ENCODE measurements around the gene RNF8. TPM values are rescaled to one million over a fixed set of nuclear protein-coding genes. Genes with fewer than 3 reads are reported as not detected.

RNF8 gene
- total and polyA plus RNA-seq, 9 of the 15 experiments (the other 6 are each of a cell fraction or from before 2014, with no cell fraction given) = 10.6 to 47.0 (median 37.5) TPM

DNA sequence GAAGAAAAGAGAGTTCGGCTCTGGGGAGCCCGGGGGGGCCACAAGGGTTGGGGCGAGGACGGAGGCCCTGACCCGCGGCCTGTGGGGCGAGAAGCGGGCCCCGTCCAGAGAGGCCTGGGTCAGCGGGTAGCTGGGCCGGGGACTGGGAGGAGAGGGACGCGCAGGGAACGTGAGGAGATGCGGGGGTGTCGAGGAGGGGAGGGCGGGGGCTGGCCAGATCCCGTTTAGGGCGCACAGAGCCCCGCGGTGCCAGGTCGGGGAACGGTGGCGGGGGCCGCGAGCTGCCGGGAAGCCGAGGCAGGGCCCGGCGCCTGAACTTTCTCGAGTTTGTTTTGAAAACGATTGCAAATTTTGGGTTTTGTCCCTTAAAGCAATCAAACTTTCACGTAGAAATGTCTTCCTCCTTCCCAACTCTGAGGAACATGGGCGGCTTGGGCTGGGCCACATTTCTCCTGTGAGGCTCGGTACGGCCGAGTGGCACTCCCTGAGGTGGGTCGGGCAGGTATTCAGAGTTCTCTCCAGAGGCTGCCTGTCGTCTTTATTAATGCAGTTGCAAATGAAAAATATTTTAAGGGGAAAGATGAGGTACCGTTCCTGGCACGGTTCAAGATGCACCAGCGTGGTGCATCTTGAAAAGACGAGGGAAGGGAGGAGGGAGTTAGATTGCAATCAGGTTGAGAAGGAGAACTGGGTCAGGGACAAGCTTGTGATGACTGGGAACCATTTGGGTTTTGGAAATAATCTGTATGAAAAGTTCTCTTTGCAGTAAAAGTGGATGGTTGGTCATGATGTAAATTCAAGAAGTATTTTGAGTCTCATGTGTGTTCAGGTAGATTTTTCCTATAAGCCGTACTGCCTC is 972 bp downstream of the RNF8 start (continued):
- TF ChIP-seq BACH1 (tag; IDR thresholded peaks at IDR 0.05) (no peak), ZNF134 (CRISPR knock-in tag; conservative IDR thresholded peaks at IDR 0.05) (no peak), ZNF77 (CRISPR knock-in tag; IDR thresholded peaks at IDR 0.05) (no peak), MCM3 (IDR thresholded peaks at IDR 0.05) (no peak), HMG20B (CRISPR knock-in tag; IDR thresholded peaks at IDR 0.05) (no peak), ZNF668 (CRISPR knock-in tag; IDR thresholded peaks at IDR 0.05) (no peak), ZNF354B (CRISPR knock-in tag; IDR thresholded peaks at IDR 0.05) (no peak), HCFC1 (IDR thresholded peaks at IDR 0.05; ENCODE audit: low read depth, low read length) (no peak)
- TF ChIP-seq, protein P1, sequence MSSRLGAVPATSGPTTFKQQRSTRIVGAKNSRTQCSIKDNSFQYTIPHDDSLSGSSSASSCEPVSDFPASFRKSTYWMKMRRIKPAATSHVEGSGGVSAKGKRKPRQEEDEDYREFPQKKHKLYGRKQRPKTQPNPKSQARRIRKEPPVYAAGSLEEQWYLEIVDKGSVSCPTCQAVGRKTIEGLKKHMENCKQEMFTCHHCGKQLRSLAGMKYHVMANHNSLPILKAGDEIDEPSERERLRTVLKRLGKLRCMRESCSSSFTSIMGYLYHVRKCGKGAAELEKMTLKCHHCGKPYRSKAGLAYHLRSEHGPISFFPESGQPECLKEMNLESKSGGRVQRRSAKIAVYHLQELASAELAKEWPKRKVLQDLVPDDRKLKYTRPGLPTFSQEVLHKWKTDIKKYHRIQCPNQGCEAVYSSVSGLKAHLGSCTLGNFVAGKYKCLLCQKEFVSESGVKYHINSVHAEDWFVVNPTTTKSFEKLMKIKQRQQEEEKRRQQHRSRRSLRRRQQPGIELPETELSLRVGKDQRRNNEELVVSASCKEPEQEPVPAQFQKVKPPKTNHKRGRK (tag; IDR thresholded peaks at IDR 0.05) = peak; percentile 57; the same call in 1 of the 2 replicates
- TF ChIP-seq, protein P2, sequence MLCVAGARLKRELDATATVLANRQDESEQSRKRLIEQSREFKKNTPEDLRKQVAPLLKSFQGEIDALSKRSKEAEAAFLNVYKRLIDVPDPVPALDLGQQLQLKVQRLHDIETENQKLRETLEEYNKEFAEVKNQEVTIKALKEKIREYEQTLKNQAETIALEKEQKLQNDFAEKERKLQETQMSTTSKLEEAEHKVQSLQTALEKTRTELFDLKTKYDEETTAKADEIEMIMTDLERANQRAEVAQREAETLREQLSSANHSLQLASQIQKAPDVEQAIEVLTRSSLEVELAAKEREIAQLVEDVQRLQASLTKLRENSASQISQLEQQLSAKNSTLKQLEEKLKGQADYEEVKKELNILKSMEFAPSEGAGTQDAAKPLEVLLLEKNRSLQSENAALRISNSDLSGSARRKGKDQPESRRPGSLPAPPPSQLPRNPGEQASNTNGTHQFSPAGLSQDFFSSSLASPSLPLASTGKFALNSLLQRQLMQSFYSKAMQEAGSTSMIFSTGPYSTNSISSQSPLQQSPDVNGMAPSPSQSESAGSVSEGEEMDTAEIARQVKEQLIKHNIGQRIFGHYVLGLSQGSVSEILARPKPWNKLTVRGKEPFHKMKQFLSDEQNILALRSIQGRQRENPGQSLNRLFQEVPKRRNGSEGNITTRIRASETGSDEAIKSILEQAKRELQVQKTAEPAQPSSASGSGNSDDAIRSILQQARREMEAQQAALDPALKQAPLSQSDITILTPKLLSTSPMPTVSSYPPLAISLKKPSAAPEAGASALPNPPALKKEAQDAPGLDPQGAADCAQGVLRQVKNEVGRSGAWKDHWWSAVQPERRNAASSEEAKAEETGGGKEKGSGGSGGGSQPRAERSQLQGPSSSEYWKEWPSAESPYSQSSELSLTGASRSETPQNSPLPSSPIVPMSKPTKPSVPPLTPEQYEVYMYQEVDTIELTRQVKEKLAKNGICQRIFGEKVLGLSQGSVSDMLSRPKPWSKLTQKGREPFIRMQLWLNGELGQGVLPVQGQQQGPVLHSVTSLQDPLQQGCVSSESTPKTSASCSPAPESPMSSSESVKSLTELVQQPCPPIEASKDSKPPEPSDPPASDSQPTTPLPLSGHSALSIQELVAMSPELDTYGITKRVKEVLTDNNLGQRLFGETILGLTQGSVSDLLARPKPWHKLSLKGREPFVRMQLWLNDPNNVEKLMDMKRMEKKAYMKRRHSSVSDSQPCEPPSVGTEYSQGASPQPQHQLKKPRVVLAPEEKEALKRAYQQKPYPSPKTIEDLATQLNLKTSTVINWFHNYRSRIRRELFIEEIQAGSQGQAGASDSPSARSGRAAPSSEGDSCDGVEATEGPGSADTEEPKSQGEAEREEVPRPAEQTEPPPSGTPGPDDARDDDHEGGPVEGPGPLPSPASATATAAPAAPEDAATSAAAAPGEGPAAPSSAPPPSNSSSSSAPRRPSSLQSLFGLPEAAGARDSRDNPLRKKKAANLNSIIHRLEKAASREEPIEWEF (CRISPR knock-in tag; IDR thresholded peaks at IDR 0.05) = no peak
- TF ChIP-seq, protein P3, sequence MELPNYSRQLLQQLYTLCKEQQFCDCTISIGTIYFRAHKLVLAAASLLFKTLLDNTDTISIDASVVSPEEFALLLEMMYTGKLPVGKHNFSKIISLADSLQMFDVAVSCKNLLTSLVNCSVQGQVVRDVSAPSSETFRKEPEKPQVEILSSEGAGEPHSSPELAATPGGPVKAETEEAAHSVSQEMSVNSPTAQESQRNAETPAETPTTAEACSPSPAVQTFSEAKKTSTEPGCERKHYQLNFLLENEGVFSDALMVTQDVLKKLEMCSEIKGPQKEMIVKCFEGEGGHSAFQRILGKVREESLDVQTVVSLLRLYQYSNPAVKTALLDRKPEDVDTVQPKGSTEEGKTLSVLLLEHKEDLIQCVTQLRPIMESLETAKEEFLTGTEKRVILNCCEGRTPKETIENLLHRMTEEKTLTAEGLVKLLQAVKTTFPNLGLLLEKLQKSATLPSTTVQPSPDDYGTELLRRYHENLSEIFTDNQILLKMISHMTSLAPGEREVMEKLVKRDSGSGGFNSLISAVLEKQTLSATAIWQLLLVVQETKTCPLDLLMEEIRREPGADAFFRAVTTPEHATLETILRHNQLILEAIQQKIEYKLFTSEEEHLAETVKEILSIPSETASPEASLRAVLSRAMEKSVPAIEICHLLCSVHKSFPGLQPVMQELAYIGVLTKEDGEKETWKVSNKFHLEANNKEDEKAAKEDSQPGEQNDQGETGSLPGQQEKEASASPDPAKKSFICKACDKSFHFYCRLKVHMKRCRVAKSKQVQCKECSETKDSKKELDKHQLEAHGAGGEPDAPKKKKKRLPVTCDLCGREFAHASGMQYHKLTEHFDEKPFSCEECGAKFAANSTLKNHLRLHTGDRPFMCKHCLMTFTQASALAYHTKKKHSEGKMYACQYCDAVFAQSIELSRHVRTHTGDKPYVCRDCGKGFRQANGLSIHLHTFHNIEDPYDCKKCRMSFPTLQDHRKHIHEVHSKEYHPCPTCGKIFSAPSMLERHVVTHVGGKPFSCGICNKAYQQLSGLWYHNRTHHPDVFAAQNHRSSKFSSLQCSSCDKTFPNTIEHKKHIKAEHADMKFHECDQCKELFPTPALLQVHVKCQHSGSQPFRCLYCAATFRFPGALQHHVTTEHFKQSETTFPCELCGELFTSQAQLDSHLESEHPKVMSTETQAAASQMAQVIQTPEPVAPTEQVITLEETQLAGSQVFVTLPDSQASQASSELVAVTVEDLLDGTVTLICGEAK (IDR thresholded peaks at IDR 0.05) = no peak
- TF ChIP-seq, protein P3 (CRISPR knock-in tag; IDR thresholded peaks at IDR 0.05) = no peak
